Lower leg skin (tissue), 3 donors: ENCODE results near the gene TMEM59.

Experiments
- CTCF ChIP-seq, 3 donors: fragments of 450-650 bp; IDR thresholded peaks; one replicate each; pipeline ENCODE4 v1.5.1; 2016; ENCODE audit warnings: antibody characterized with exemption in 3 of 3, mild to moderate bottlenecking in 3 of 3, moderate library complexity in 2 of 3
- POLR2A ChIP-seq, 2 donors: fragments of 450-650 bp; IDR thresholded peaks; one replicate each; pipeline ENCODE4 v1.6.1; 2016 to 2017; ENCODE audit warnings: antibody characterized with exemption in 2 of 2, mild to moderate bottlenecking in 1 of 2, moderate library complexity in 1 of 2

GRCh38 chr1:54077359-54077758 lies 24.4 kb upstream of the TMEM59 start:
- TF ChIP-seq CTCF (IDR thresholded peaks at IDR 0.05) (no peak), POLR2A (IDR thresholded peaks at IDR 0.05) (no peak)
